SK-N-MC (cell line): Measurements from ENCODE around the gene DGKH.

ENCODE experiments used
- EZH2 ChIP-seq: fragments of 200-600 bp; sonication (generic); IDR thresholded peaks from one replicate; pipeline ENCODE4 v1.6.1; 2017; ENCODE audit warnings: antibody characterized with exemption
- POLR2AphosphoS5 ChIP-seq: IDR thresholded peaks from 2 replicates; pipeline ENCODE4 v1.6.1; 2012; ENCODE audit warnings: mild to moderate bottlenecking, low read depth, low read length, borderline replicate concordance

DNA sequence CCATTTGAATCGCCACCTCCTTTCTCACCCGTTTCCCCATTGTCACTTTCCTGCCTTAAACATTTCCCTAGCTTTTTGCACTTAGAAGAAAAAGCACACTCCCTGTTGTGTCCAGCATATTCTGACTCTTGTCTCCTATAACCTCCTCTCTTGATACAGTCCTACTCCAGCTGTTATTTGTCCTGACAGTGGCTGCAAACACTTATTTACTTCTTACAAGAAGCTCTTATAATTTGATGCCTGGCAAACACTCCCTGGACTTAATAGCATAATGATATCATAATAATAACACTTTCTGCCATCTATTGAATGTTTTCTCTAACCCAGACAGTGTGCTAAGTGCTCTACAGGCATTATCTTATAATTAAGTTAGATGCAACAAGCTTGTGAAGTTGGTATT is 76.6 kb downstream of the DGKH start:
- no peak for TF ChIP-seq EZH2
- no peak for TF ChIP-seq POLR2AphosphoS5
